Liver (tissue), 9 donors: Measurements from ENCODE around the gene COL5A1. TPM values are rescaled to one million over a fixed set of nuclear protein-coding genes. Genes with fewer than 3 reads are reported as not detected.

Experiments
- DNase-seq: peaks from one replicate; pipeline ENCODE4 v3.0.0-alpha.2; 2017; ENCODE audit warnings: low spot score
- H3K27ac ChIP-seq, 2 donors: one replicate each; pipeline ENCODE4 v1.7.0; 2013; ENCODE audit warnings: inconsistent platforms in 2 of 2, low read length in 2 of 2, control low read depth in 1 of 2, low read depth in 1 of 2, mild to moderate bottlenecking in 1 of 2
- H3K27me3 ChIP-seq, 4 donors: one replicate each; pipeline versions ENCODE4 v1.6.1 to v1.7.0; 2013; ENCODE audit warnings: low read length in 3 of 4, inconsistent platforms in 1 of 4, mild to moderate bottlenecking in 1 of 4, moderate library complexity in 1 of 4; ENCODE audit not compliant: control insufficient read depth in 4 of 4, insufficient read depth in 4 of 4
- H3K36me3 ChIP-seq, 4 donors: one replicate each; pipeline versions ENCODE4 v1.6.1 to v1.7.0; 2013; ENCODE audit warnings: low read length in 3 of 4, mild to moderate bottlenecking in 3 of 4, low read depth in 1 of 4, moderate library complexity in 1 of 4; ENCODE audit not compliant: control insufficient read depth in 4 of 4, insufficient read depth in 3 of 4
- H3K4me1 ChIP-seq, 4 donors: one replicate each; pipeline versions ENCODE4 v1.6.1 to v1.7.0; 2013; ENCODE audit warnings: low read length in 3 of 4, mild to moderate bottlenecking in 3 of 4, moderate library complexity in 1 of 4; ENCODE audit not compliant: control insufficient read depth in 4 of 4, insufficient read depth in 4 of 4
- H3K4me3 ChIP-seq, 3 donors: one replicate each; pipeline versions ENCODE4 v1.6.1 to v1.7.0; 2013; ENCODE audit warnings: low read length in 3 of 3, control low read depth in 1 of 3, low read depth in 1 of 3, mild to moderate bottlenecking in 1 of 3
- H3K9ac ChIP-seq, 2 donors: one replicate each; pipeline ENCODE4 v1.7.0; 2013; ENCODE audit warnings: low read length in 2 of 2, mild to moderate bottlenecking in 2 of 2, moderate library complexity in 2 of 2, control low read depth in 1 of 2, low read depth in 1 of 2
- H3K9me3 ChIP-seq, 4 donors: one replicate each; pipeline versions ENCODE4 v1.6.1 to v1.7.0; 2013; ENCODE audit warnings: low read length in 3 of 4; ENCODE audit not compliant: control insufficient read depth in 4 of 4
- CTCF ChIP-seq: fragments of 150-350 bp; IDR thresholded peaks from 2 replicates; pipeline ENCODE4 v1.5.1; 2017; ENCODE audit warnings: improper control_type of control experiment, low read depth, low read length; ENCODE audit not compliant: missing input control
- EGR1 ChIP-seq, 2 donors: IDR thresholded peaks; 2 replicates each; pipeline ENCODE4 v1.6.1; 2016 to 2018; ENCODE audit warnings: antibody characterized with exemption in 2 of 2, low read depth in 2 of 2
- HNF4G ChIP-seq: IDR thresholded peaks from 2 replicates; pipeline ENCODE4 v1.6.1; 2016; ENCODE audit warnings: antibody characterized with exemption
- JUND ChIP-seq, 2 donors: IDR thresholded peaks; 2 replicates each; pipeline ENCODE4 v1.6.1; 2016; ENCODE audit warnings: antibody characterized with exemption in 2 of 2
- RAD21 ChIP-seq, 2 donors: IDR thresholded peaks; 2 replicates each; pipeline ENCODE4 v1.6.1; 2016; ENCODE audit warnings: antibody characterized with exemption in 2 of 2, mild to moderate bottlenecking in 2 of 2
- REST ChIP-seq: IDR thresholded peaks from 2 replicates; pipeline ENCODE4 v1.6.1; 2016; ENCODE audit warnings: antibody characterized with exemption, mild to moderate bottlenecking
- SP1 ChIP-seq: IDR thresholded peaks from 2 replicates; pipeline ENCODE4 v1.6.1; 2018; ENCODE audit warnings: antibody characterized with exemption, mild to moderate bottlenecking
- ZBTB33 ChIP-seq: IDR thresholded peaks from 2 replicates; pipeline ENCODE4 v1.6.1; 2016; ENCODE audit warnings: antibody characterized with exemption
- WGBS: extraction: QIAGEN DNeasy Blood & Tissue Kit; methylation state at CpG from one replicate; pipeline ENCODE4 v1.1.7; 2013; 5-methylcytosine and 5-hydroxymethylcytosine counted together
- polyA plus RNA-seq, 2 donors: library from polyadenylated mRNA; stranded (reverse) in 1 of 2; unstranded in 1 of 2; fragments of 200-250 nt in 1 of 2; fragments of >200 nt in 1 of 2; fragmentation: Nextera tagmentation in 1 of 2; extraction: Ambion mirVana in 1 of 2; gene quantifications; one replicate each; pipeline versions ENCODE4 v1.2.1 to v1.2.3, GENCODE V29; 2013 to 2015
- total RNA-seq, 2 donors: library from RNA; depleted of rRNA; stranded (reverse); fragments of >200 nt; gene quantifications; one replicate each; pipeline ENCODE4 v1.2.3, GENCODE V29; 2014
- TF ChIP-seq, protein P1 (sequence below): IDR thresholded peaks from 2 replicates; pipeline ENCODE4 v1.6.1; 2016; ENCODE audit warnings: antibody characterized with exemption
- donor health status: healthy.
- donor health status: healthy.
- donor health status: healthy.
- donor health status: healthy.
- donor health status: healthy.

The COL5A1 gene
- total and polyA plus RNA-seq, 4 donors = 0.67 to 15.6 (median 11.2) TPM

GRCh38 chr9:134753191-134753590 is 111.6 kb downstream of the COL5A1 start:
- Histone ChIP-seq H3K4me1 (no peaks in the 10 kb centered on the region), H3K27me3 (no peaks in the 10 kb centered on the region), H3K4me3 (no peak overlapping the region), H3K9me3 (no peaks in the 10 kb centered on the region), H3K27ac (no peak overlapping the region), H3K36me3 (no peaks in the 10 kb centered on the region), H3K9ac (no peak overlapping the region)
- no peak for DNase-seq
- TF ChIP-seq SP1 (no peak), RAD21 (IDR thresholded peaks at IDR 0.05) (no peak), HNF4G (no peak)
- WGBS = 95% methylated on average over 11 of the region's 11 CpGs

DNA sequence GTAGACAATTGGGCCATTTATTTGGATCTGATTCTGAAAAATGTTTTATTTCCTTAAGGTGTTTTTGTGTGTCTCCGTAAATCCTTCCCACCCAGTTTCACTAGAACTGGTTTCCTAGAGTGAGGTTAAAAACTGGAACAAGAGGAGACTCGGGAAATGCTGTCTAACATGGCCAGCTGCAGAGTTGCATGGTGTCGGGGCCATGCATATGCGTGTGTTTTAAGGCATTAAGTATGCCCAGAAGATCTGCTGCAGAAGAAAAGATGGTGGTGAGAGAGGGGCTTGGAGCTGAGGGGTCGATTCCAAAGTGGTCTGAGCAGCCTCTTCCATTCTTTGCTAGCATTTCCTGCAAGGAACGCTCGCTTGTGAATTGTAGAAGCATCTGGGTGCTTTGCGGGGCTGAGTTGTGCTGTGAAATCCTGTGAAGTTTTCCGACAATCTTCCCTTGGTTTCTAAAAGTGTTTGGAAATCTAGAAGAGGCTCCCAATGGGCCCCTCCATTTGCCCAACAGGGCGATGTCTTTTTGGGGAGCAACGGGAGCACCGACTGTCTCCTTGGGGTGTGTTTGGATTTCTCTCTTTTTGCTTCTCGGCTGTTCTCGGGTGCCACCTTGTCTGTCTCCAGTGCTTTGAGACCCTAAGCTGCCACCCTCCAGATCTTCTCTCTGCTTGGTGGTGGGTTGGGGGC is 113.8 kb downstream of the COL5A1 start:
- no peak for TF ChIP-seq JUND (IDR thresholded peaks at IDR 0.05)
- no peaks in the 10 kb centered on the region for H3K36me3 ChIP-seq
- WGBS = 87% methylated on average over 14 of the region's 14 CpGs

GRCh38 chr9:134756098-134756497 is 114.5 kb downstream of the COL5A1 start:
- TF ChIP-seq EGR1 (IDR thresholded peaks at IDR 0.05; ENCODE audit: low read depth in 2 of 2) = no peak
- TF ChIP-seq ZBTB33 = no peak
- TF ChIP-seq, protein P1, sequence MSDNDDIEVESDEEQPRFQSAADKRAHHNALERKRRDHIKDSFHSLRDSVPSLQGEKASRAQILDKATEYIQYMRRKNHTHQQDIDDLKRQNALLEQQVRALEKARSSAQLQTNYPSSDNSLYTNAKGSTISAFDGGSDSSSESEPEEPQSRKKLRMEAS = no peak
- TF ChIP-seq RAD21 (IDR thresholded peaks at IDR 0.05) = no peak
- TF ChIP-seq CTCF = no peak
- no peak for TF ChIP-seq REST
- TF ChIP-seq SP1 = no peak
- Histone ChIP-seq H3K27ac (no peak overlapping the region), H3K4me1 (no peaks in the 10 kb centered on the region), H3K36me3 (no peaks in the 10 kb centered on the region), H3K9ac (no peak overlapping the region), H3K9me3 (no peaks in the 10 kb centered on the region), H3K27me3 (no peaks in the 10 kb centered on the region), H3K4me3 (no peak overlapping the region)
- 91% methylated on average over 10 of the region's 10 CpGs for WGBS
- no peak for DNase-seq

More for the DNA sequence above, 113.8 kb downstream of the COL5A1 start:
- H3K9ac ChIP-seq = no peak overlapping the region
- H3K9me3 ChIP-seq = no peaks in the 10 kb centered on the region
- H3K4me1 ChIP-seq = no peaks in the 10 kb centered on the region
- no peaks in the 10 kb centered on the region for H3K27me3 ChIP-seq
- DNase-seq = no peak
- H3K27ac ChIP-seq = no peak overlapping the region
- no peak overlapping the region for H3K4me3 ChIP-seq
